GM19193 (cell line): ENCODE data around the gene DNAH3.

Experiments
- POLR2A ChIP-seq: IDR thresholded peaks from 4 replicates; pipeline ENCODE4 v1.6.1; 2011; ENCODE audit not compliant: insufficient read depth, insufficient read length; ENCODE audit errors: extremely low read depth

Gene DNAH3

GRCh38 chr16:21158208-21159110 lies 7.8 kb upstream of the DNAH3 start, which contains the start of gene LDAF1:
LDAF1 (plus strand) TSS chr16:21158674; CDS start chr16:21161183, 2,509 bp downstream.
- peak; percentile 49 for TF ChIP-seq POLR2A

GRCh38 chr16:21157632-21158031 lies 7.0 kb upstream of the DNAH3 start:
- no peak for TF ChIP-seq POLR2A

DNA sequence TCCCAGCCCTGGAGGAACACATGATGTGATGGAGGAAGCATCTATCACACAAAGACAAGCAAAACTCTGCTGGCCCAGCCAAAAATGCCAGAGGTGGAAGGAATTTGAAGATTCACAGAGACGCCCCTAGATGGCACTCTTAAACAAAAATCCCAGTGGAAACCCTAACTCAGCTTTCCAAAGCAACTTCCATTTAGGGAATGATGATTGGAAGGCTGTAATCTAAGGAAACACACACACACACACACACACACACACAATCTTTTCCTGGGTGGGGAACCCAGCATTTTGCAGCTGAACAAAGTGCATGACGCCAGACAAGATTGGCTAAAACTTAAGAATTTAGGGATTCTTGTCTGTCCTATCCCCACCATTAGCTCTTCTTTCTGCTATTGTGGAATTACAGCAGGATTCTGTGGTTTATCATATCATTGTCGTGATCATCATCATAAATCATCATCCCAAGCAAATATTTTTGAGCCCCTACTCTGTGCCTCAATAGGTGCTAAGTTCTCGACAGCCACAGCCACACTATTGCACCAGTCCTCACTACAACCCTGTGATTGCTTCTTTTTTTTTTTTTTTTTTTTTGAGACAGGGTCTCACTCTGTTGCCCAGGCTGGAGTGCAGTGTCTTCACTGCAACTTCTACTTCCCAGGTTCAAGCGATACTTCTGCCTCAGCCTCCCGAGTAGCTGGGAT lies 6.3 kb upstream of the DNAH3 start:
- no peak for TF ChIP-seq POLR2A

DNA sequence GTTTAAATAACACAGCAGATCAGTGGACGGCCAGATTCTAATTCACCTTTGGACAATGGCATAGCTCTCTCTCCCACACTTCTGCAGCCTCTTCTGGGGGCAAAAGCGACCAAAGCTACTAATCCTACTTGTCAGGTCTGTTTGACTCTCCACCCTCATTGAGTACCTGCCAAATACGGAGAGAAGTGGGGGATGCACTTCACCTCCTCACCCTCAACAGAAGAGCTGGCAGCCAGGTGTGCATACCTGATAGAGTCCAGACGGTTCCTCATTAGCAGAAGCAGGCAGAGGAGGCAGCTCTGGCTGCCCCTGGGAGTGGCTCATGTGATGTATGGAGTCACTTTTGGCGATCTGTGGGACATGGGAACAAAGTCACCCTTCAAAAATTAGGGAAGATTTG lies 4.9 kb downstream of the DNAH3 start:
- TF ChIP-seq POLR2A = no peak

DNA sequence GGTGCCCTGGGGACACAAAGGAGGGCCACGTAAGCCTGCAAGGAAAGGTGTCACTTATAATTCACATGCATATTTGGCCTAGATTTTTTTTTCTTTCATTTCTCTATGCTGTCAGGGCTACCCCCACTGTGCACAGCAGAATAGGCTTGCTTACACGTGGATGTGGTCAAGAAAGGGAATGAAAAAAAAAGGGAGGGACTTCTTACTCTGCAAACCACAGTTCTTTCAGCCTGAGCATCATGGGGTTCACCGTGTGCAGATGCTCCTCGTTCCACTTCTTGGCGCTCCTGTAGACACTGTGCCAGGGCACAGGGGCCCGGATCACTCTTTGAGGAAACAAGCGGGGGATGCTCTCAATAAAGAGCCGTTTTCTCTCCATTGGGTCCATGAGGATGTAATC lies 16.6 kb downstream of the DNAH3 start:
- TF ChIP-seq POLR2A = no peak

GRCh38 chr16:21130811-21131210 lies 19.8 kb downstream of the DNAH3 start:
- no peak for TF ChIP-seq POLR2A

GRCh38 chr16:21128991-21129390 lies 21.7 kb downstream of the DNAH3 start:
- TF ChIP-seq POLR2A = no peak

DNA sequence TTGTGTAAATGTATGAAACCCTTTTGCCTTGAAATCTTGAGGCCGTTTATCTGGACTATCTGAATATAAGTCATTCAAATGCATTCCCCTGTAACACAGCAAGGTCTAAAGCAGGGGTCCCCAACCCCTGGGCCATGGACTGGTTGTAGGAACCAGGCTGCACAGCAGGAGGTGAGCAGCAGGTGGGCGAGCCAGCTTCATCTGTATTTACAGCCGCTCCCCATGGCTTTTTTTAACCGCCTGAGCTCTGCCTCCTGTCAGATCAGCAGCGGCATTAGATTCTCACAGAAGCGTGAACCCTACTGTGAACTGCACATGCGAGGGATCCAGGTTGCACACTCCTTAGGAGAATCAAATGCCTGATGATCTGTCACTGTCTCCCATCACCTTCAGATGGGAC lies 24.1 kb downstream of the DNAH3 start:
- TF ChIP-seq POLR2A = no peak

- no peak for TF ChIP-seq POLR2A
Measured at GRCh38 chr16:21125191-21125590, 25.5 kb downstream of the DNAH3 start.

DNA sequence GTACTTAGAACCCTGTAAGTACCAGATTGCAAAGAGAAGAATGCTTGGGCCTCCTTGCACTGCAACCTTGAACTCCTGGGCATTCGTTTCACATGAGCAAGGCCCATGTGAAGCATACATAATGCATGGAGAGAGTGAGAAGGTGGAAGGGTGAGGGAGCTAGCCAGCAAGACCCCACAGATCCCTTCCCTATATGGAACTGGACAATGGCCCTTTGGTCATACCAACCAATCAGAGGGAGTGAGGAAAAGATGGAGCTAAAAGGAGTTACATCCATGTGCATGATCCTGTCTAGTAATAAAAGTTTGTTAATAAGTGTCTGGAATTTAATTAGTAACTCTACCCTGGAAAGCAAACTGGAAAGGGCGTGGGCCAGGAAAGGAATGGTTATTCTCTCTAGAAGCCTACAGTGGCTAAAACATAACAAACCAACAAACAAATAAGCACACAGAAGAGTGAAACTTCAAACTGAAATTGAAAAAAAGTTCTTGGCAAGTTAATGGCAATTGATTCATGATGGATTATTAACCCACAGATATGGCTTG lies 29.6 kb downstream of the DNAH3 start:
- TF ChIP-seq POLR2A = no peak

DNA sequence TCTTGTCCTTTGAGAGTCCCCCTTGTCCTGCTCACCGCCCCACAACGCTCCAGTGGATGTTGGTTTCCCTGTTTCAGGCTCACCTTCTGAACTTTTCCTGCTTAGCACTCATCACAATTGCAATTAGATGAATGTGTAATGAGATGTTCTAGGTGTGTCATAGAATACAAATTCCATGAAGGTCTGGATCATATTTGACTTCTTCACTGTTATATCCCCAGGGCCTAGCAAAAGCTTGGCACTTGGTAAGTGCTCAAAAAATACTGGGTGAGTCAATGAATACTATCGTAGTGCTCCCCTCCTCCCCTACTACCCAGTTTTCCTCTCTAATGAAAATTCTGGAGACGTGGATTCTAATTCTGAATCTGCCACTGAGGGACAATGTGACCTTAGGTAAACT lies 33.1 kb downstream of the DNAH3 start:
- TF ChIP-seq POLR2A = no peak

- TF ChIP-seq POLR2A = no peak
Measured at GRCh38 chr16:21116148-21116693, 34.4 kb downstream of the DNAH3 start.

GRCh38 chr16:21103941-21104860 lies 46.4 kb downstream of the DNAH3 start:
- no peak for TF ChIP-seq POLR2A
